K562 (cell line): Measurements from ENCODE around the gene GPR153. TPM values are rescaled to one million over a fixed set of nuclear protein-coding genes. Genes with fewer than 3 reads are reported as not detected.

Experiments
- ATAC-seq: fragments of 200-7000 bp; cut with Tn5 transposase; 3 replicates; pipeline ENCODE4 v1.9.1; 2020; ENCODE audit warnings: moderate library complexity
- BruUV-seq: library from RNA; stranded (reverse); fragments of 400-500 nt; replicated peaks from 2 replicates; lab custom pipeline; 2021; lab: Mats Ljungman, UMichigan
- CTCF ChIA-PET: fragments of 300-600 bp; formaldehyde crosslinking; extraction: SDS; loops from one replicate; lab custom pipeline; 2021; ENCODE audit warnings: low intra/inter-chr PET ratio; lab: Yijun Ruan, JAX
- POLR2A ChIA-PET: fragments of 300-600, 350-650 bp; sonication (Branson Sonifier 250); formaldehyde crosslinking; extraction: SDS; loops from one replicate; lab custom pipeline; 2021; ENCODE audit warnings: antibody characterized with exemption, inconsistent platforms; lab: Yijun Ruan, JAX
- DNase-seq, 4 experiments: peaks; one replicate each; pipeline versions ENCODE4 v3.0.0 to v3.0.0-alpha.2; 2011 to 2018; ENCODE audit warnings: low spot score in 3 of 4, mixed read lengths in 3 of 4; ENCODE audit errors: extremely low read depth in 1 of 4
- FAIRE-seq: peaks from 2 replicates; lab custom pipeline; 2011; peaks lifted over from hg19 to GRCh38; lab: Jason Lieb, UNC
- H2AFZ ChIP-seq: 2 replicates; pipeline ENCODE4 v1.6.0; 2011; ENCODE audit warnings: low read depth, low read length, control low read depth, inconsistent platforms
- H3K27ac ChIP-seq: fragments of 200-600 bp; 3 replicates; pipeline ENCODE4 v1.8.0; 2011; ENCODE audit warnings: low read depth, mild to moderate bottlenecking, control low read depth, inconsistent platforms, low read length, moderate library complexity, mixed read lengths; ENCODE audit errors: extremely low read depth
- H3K27me3 ChIP-seq, 2 experiments: fragments of 300-600 bp in 1 of 2; 2 replicates in 1 of 2; 3 replicates in 1 of 2; pipeline versions ENCODE4 v1.6.0 to v1.8.0; 2011; ENCODE audit warnings: inconsistent platforms in 2 of 2, low read length in 2 of 2, mild to moderate bottlenecking in 1 of 2, mixed read lengths in 1 of 2, moderate library complexity in 1 of 2; ENCODE audit not compliant: control insufficient read depth in 2 of 2, insufficient read depth in 2 of 2
- H3K36me3 ChIP-seq: fragments of 300-600 bp; 3 replicates; pipeline ENCODE4 v1.8.0; 2011; ENCODE audit warnings: mild to moderate bottlenecking, low read length, inconsistent platforms; ENCODE audit not compliant: control insufficient read depth, insufficient read depth
- H3K4me1 ChIP-seq, 2 experiments: fragments of 200-600 bp in 1 of 2; replicated peaks in 1 of 2; 2 replicates in 1 of 2; 3 replicates in 1 of 2; pipeline versions ENCODE4 v1.5.1 to v1.8.0; 2011; ENCODE audit warnings: inconsistent platforms in 2 of 2, low read length in 2 of 2, mild to moderate bottlenecking in 1 of 2, mixed read lengths in 1 of 2, moderate library complexity in 1 of 2; ENCODE audit not compliant: control insufficient read depth in 2 of 2, insufficient read depth in 2 of 2
- H3K4me2 ChIP-seq: 2 replicates; pipeline ENCODE4 v1.6.1; 2011; ENCODE audit warnings: low read length, control low read depth, inconsistent platforms, mixed read lengths; ENCODE audit not compliant: insufficient read depth
- H3K4me3 ChIP-seq: fragments of 200-600 bp; sonication (generic), shearing (Covaris generic); 2 replicates; pipeline ENCODE4 v1.5.1; 2016; ENCODE audit warnings: control low read depth, inconsistent platforms
- H3K79me2 ChIP-seq: fragments of 200-600 bp; 3 replicates; pipeline ENCODE4 v1.8.0; 2011; ENCODE audit warnings: low read length, inconsistent platforms; ENCODE audit not compliant: control insufficient read depth, insufficient read depth
- H3K9ac ChIP-seq, 2 experiments: 2 replicates each; pipeline versions ENCODE4 v1.6.0 to v1.6.1; 2011; ENCODE audit warnings: low read depth in 2 of 2, low read length in 2 of 2, control low read depth in 1 of 2, inconsistent platforms in 1 of 2, mild to moderate bottlenecking in 1 of 2, mixed read lengths in 1 of 2; ENCODE audit not compliant: insufficient read depth in 1 of 2
- H3K9me1 ChIP-seq: one replicate; pipeline ENCODE4 v1.6.0; 2011; ENCODE audit warnings: inconsistent platforms, mild to moderate bottlenecking, low read length, moderate library complexity; ENCODE audit not compliant: control insufficient read depth, insufficient read depth
- H3K9me3 ChIP-seq: replicated peaks from 2 replicates; pipeline ENCODE4 v1.5.1; 2011; ENCODE audit warnings: low read depth, low read length, inconsistent platforms; ENCODE audit not compliant: control insufficient read depth, insufficient read depth
- H4K20me1 ChIP-seq: replicated peaks from 2 replicates; pipeline ENCODE4 v1.6.1; 2011; ENCODE audit warnings: low read length, inconsistent platforms, mixed read lengths; ENCODE audit not compliant: control insufficient read depth, insufficient read depth
- BRF1 ChIP-seq: IDR thresholded peaks from 3 replicates; pipeline ENCODE4 v1.6.1; 2011; ENCODE audit warnings: borderline replicate concordance, mild to moderate bottlenecking; ENCODE audit not compliant: insufficient read length; ENCODE audit errors: extremely low read depth
- CAMTA2 ChIP-seq: fragments of 250-450 bp; sonication (Bioruptor Pico); conservative IDR thresholded peaks from 2 replicates; pipeline ENCODE4 v1.5.1; 2022
- E2F3 ChIP-seq: fragments of 250-450 bp; sonication (Bioruptor Pico); IDR thresholded peaks from 2 replicates; pipeline ENCODE4 v1.4.0; 2020; ENCODE audit warnings: mild to moderate bottlenecking
- POU5F1 ChIP-seq: fragments of 150-350 bp; IDR thresholded peaks from 2 replicates; pipeline ENCODE4 v1.6.1; 2014; ENCODE audit warnings: borderline replicate concordance, low read length, low read depth, mild to moderate bottlenecking; ENCODE audit not compliant: partially characterized antibody
- SAFB2 ChIP-seq: fragments of 200-400 bp; formaldehyde crosslinking; IDR thresholded peaks from 2 replicates; pipeline ENCODE4 v1.6.1; 2018; ENCODE audit warnings: borderline replicate concordance, low read length, low read depth, moderate library complexity; ENCODE audit not compliant: severe bottlenecking
- STAT5A ChIP-seq: IDR thresholded peaks from 2 replicates; pipeline ENCODE4 v1.6.1; 2012; ENCODE audit warnings: low read length, inconsistent platforms, borderline replicate concordance
- TEAD2 ChIP-seq: fragments of 450-650 bp; IDR thresholded peaks from 2 replicates; pipeline ENCODE4 v1.6.1; 2016; ENCODE audit warnings: missing genetic modification characterization, control low read depth, missing compliant biosample characterization
- ZNF696 ChIP-seq: fragments of 250-450 bp; sonication (Bioruptor Pico); conservative IDR thresholded peaks from 2 replicates; pipeline ENCODE4 v1.4.0; 2020; ENCODE audit warnings: mild to moderate bottlenecking, moderate library complexity
- ZSCAN32 ChIP-seq: fragments of 450-650 bp; formaldehyde crosslinking; IDR thresholded peaks from 2 replicates; pipeline ENCODE4 v1.4.0; 2020; ENCODE audit warnings: mild to moderate bottlenecking, moderate library complexity
- WGBS: fragments of 100-300 bp; shearing (Covaris generic); methylation state at CpG from one replicate; pipeline ENCODE4 v1.1.6; 2016; ENCODE audit warnings: low coverage, mixed read lengths; ENCODE audit not compliant: insufficient coverage; ENCODE audit errors: missing lambda C conversion rate; 5-methylcytosine and 5-hydroxymethylcytosine counted together
- in situ Hi-C: fragments of 300-500 bp; cut with MboI; formaldehyde crosslinking; loops from 4 replicates; pipeline ENCODE4 v1.15.0; 2018; ENCODE audit warnings: inconsistent platforms, mixed read lengths
- intact Hi-C: fragments of 100-400 bp; cut with micrococcal nuclease; formaldehyde crosslinking; loops from 2 replicates; pipeline ENCODE4 v1.14.2; 2022
- polyA plus RNA-seq, 8 experiments: library from polyadenylated mRNA; depleted of rRNA in 4 of 8; stranded (reverse) in 5 of 8; unstranded in 3 of 8; fragments of >200 nt; fragmentation: Nextera tagmentation in 2 of 8; fragmentation: Illumina TruSeq in 1 of 8; extraction: Ambion mirVana in 2 of 8; extraction: Trizol in 1 of 8; gene quantifications; 2 replicates each; pipeline versions ENCODE4 v1.2.1 to v1.2.3, GENCODE V29; 2011 to 2014; ENCODE audit warnings: inconsistent platforms in 1 of 8, missing spikeins in 1 of 8
- total RNA-seq, 7 experiments: library from RNA; depleted of rRNA in 6 of 7; stranded (reverse); fragments of >200 nt in 6 of 7; fragmentation: Illumina TruSeq in 2 of 7; extraction: Trizol in 2 of 7; gene quantifications; 2 replicates each; pipeline versions ENCODE4 v1.2.1 to v1.2.3, GENCODE V29; 2011 to 2021; ENCODE audit warnings: low replicate concordance in 1 of 7
- TF ChIP-seq, protein P1 (sequence below), 2 experiments: fragments of 200-800 bp in 1 of 2; sonication (Bioruptor generic) in 1 of 2; sonication (generic) in 1 of 2; formaldehyde crosslinking in 1 of 2; IDR thresholded peaks in 1 of 2; conservative IDR thresholded peaks in 1 of 2; 2 replicates each; pipeline versions ENCODE4 v1.5.0 to v1.6.1; 2016 to 2020; ENCODE audit warnings: missing compliant biosample characterization in 1 of 2, missing genetic modification characterization in 1 of 2, missing genetic modification reagents in 1 of 2
- TF ChIP-seq, protein P2 (sequence below): fragments of 450-650 bp; IDR thresholded peaks from 2 replicates; pipeline ENCODE4 v1.7.0; 2016; ENCODE audit warnings: borderline replicate concordance
- TF ChIP-seq, protein P3 (sequence below): fragments of 450-650 bp; formaldehyde crosslinking; conservative IDR thresholded peaks from 2 replicates; pipeline ENCODE4 v1.4.0; 2022; ENCODE audit warnings: mild to moderate bottlenecking, missing genetic modification characterization
- TF ChIP-seq, protein P4 (sequence below): fragments of 250-450 bp; sonication (Bioruptor Pico); IDR thresholded peaks from 2 replicates; pipeline ENCODE4 v1.8.0; 2022; ENCODE audit warnings: inconsistent platforms

GPR153 gene
- total and polyA plus RNA-seq, 9 of the 15 experiments (the other 6 are each of a cell fraction or from before 2014, with no cell fraction given) = 0.01 to 1.5 (median 0.51) TPM

DNA sequence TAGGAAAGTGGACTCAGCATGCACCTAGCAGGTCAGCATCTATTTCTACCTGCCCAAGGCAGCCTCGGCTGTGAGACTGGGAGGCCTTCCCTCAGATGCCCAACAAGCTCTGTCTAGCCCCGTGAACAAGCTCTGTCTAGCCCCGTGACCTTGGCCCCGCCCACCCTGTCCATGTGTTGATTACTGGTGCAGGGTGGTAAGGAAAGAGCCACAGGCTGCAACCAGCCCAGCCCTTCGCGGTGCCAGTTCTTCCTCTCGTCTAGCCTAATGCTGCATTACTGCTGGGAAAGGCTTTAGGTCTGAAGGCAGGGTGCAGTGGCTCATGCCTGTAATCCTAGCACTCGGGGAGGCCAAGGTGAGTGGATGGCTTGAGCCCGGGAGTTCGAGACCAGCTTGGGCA lies 2.2 kb downstream of the GPR153 start:
- no peak overlapping the region for H3K4me3 ChIP-seq
- WGBS = 17% methylated on average over 10 of the region's 10 CpGs
- peaks cover 0 to 60% of the 10 kb centered on the region in 2 experiments; a peak in 3 of 5 replicates for H3K4me1 ChIP-seq
- no peaks in the 10 kb centered on the region for H3K79me2 ChIP-seq
- H4K20me1 ChIP-seq = peaks cover 26% of the 10 kb centered on the region
- H3K9me1 ChIP-seq = peaks cover 3% of the 10 kb centered on the region
- ATAC-seq = no peak
- POLR2A ChIA-PET = interaction anchor here (0.8 kb wide), 1 partner anchor 82 kb away, joined by 3 read pairs; no protein-coding TSS in a partner anchor
- DNase-seq = peak in 1 of 4 experiments; percentile 41
- CTCF ChIA-PET = no interaction called here
- no peak overlapping the region for H3K9ac ChIP-seq
- H3K4me2 ChIP-seq = no peak overlapping the region
- intact Hi-C loops = no loop called here
- H3K27ac ChIP-seq = no peak overlapping the region
- H3K27me3 ChIP-seq = peaks cover 8 to 28% of the 10 kb centered on the region in 2 experiments; a peak in 4 of 5 replicates
- no peaks in the 10 kb centered on the region for H3K36me3 ChIP-seq
- FAIRE-seq = peak; percentile 32
- H3K9me3 ChIP-seq = no peaks in the 10 kb centered on the region
- no TSS peak for BruUV-seq
- in situ Hi-C loops = loop anchor here (25.0 kb wide), 1 partner anchor 954 kb away; no protein-coding TSS in a partner anchor
- no peak overlapping the region for H2AFZ ChIP-seq
- TF ChIP-seq POU5F1 (no peak), CAMTA2 (no peak), ZNF696 (CRISPR knock-in tag) (no peak), E2F3 (no peak), BRF1 (no peak), SAFB2 (no peak), TEAD2 (tag) (no peak), STAT5A (no peak), ZSCAN32 (CRISPR knock-in tag) (no peak)
- TF ChIP-seq, protein P1, sequence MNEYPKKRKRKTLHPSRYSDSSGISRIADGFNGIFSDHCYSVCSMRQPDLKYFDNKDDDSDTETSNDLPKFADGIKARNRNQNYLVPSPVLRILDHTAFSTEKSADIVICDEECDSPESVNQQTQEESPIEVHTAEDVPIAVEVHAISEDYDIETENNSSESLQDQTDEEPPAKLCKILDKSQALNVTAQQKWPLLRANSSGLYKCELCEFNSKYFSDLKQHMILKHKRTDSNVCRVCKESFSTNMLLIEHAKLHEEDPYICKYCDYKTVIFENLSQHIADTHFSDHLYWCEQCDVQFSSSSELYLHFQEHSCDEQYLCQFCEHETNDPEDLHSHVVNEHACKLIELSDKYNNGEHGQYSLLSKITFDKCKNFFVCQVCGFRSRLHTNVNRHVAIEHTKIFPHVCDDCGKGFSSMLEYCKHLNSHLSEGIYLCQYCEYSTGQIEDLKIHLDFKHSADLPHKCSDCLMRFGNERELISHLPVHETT (CRISPR knock-in tag; conservative IDR thresholded peaks at IDR 0.05 in 1 of 2, IDR thresholded peaks at IDR 0.05 in 1 of 2) = no peak
- TF ChIP-seq, protein P2, sequence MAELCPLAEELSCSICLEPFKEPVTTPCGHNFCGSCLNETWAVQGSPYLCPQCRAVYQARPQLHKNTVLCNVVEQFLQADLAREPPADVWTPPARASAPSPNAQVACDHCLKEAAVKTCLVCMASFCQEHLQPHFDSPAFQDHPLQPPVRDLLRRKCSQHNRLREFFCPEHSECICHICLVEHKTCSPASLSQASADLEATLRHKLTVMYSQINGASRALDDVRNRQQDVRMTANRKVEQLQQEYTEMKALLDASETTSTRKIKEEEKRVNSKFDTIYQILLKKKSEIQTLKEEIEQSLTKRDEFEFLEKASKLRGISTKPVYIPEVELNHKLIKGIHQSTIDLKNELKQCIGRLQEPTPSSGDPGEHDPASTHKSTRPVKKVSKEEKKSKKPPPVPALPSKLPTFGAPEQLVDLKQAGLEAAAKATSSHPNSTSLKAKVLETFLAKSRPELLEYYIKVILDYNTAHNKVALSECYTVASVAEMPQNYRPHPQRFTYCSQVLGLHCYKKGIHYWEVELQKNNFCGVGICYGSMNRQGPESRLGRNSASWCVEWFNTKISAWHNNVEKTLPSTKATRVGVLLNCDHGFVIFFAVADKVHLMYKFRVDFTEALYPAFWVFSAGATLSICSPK = no peak
- TF ChIP-seq, protein P3, sequence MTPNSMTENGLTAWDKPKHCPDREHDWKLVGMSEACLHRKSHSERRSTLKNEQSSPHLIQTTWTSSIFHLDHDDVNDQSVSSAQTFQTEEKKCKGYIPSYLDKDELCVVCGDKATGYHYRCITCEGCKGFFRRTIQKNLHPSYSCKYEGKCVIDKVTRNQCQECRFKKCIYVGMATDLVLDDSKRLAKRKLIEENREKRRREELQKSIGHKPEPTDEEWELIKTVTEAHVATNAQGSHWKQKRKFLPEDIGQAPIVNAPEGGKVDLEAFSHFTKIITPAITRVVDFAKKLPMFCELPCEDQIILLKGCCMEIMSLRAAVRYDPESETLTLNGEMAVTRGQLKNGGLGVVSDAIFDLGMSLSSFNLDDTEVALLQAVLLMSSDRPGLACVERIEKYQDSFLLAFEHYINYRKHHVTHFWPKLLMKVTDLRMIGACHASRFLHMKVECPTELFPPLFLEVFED (CRISPR knock-in tag) = no peak
- TF ChIP-seq, protein P4, sequence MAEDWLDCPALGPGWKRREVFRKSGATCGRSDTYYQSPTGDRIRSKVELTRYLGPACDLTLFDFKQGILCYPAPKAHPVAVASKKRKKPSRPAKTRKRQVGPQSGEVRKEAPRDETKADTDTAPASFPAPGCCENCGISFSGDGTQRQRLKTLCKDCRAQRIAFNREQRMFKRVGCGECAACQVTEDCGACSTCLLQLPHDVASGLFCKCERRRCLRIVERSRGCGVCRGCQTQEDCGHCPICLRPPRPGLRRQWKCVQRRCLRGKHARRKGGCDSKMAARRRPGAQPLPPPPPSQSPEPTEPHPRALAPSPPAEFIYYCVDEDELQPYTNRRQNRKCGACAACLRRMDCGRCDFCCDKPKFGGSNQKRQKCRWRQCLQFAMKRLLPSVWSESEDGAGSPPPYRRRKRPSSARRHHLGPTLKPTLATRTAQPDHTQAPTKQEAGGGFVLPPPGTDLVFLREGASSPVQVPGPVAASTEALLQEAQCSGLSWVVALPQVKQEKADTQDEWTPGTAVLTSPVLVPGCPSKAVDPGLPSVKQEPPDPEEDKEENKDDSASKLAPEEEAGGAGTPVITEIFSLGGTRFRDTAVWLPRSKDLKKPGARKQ (CRISPR knock-in tag) = no peak
